Peyer's patch (tissue), 4 donors: ENCODE measurements around the gene MED31.

Source experiments
- POLR2A ChIP-seq, 2 donors: fragments of 450-650 bp; IDR thresholded peaks; one replicate each; pipeline ENCODE4 v1.5.1; 2017; ENCODE audit warnings: antibody characterized with exemption in 2 of 2, mild to moderate bottlenecking in 2 of 2, moderate library complexity in 2 of 2
- TF ChIP-seq, protein P1 (sequence below), 6 experiments: fragments of 450-650 bp in 4 of 6; fragments of 200-600 bp in 2 of 6; sonication (generic) in 1 of 6; IDR thresholded peaks; one replicate each; pipeline ENCODE4 v1.5.1; 2017 to 2019; ENCODE audit warnings: antibody characterized with exemption in 6 of 6, mild to moderate bottlenecking in 3 of 6, moderate library complexity in 1 of 6

GRCh38 chr17:6639014-6639585, 12.3 kb downstream of the MED31 start:
- TF ChIP-seq, protein P1, sequence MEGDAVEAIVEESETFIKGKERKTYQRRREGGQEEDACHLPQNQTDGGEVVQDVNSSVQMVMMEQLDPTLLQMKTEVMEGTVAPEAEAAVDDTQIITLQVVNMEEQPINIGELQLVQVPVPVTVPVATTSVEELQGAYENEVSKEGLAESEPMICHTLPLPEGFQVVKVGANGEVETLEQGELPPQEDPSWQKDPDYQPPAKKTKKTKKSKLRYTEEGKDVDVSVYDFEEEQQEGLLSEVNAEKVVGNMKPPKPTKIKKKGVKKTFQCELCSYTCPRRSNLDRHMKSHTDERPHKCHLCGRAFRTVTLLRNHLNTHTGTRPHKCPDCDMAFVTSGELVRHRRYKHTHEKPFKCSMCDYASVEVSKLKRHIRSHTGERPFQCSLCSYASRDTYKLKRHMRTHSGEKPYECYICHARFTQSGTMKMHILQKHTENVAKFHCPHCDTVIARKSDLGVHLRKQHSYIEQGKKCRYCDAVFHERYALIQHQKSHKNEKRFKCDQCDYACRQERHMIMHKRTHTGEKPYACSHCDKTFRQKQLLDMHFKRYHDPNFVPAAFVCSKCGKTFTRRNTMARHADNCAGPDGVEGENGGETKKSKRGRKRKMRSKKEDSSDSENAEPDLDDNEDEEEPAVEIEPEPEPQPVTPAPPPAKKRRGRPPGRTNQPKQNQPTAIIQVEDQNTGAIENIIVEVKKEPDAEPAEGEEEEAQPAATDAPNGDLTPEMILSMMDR (IDR thresholded peaks at IDR 0.05), result no peak
- TF ChIP-seq POLR2A (IDR thresholded peaks at IDR 0.05), result no peak
